Measurements from ENCODE around the gene TIGD4.

GRCh38 chr4:152824561-152824960, 45.0 kb upstream of the TIGD4 start:
- TF ChIP-seq, protein P1, sequence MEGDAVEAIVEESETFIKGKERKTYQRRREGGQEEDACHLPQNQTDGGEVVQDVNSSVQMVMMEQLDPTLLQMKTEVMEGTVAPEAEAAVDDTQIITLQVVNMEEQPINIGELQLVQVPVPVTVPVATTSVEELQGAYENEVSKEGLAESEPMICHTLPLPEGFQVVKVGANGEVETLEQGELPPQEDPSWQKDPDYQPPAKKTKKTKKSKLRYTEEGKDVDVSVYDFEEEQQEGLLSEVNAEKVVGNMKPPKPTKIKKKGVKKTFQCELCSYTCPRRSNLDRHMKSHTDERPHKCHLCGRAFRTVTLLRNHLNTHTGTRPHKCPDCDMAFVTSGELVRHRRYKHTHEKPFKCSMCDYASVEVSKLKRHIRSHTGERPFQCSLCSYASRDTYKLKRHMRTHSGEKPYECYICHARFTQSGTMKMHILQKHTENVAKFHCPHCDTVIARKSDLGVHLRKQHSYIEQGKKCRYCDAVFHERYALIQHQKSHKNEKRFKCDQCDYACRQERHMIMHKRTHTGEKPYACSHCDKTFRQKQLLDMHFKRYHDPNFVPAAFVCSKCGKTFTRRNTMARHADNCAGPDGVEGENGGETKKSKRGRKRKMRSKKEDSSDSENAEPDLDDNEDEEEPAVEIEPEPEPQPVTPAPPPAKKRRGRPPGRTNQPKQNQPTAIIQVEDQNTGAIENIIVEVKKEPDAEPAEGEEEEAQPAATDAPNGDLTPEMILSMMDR (IDR thresholded peaks at IDR 0.05): no peak
- TF ChIP-seq, protein P2, sequence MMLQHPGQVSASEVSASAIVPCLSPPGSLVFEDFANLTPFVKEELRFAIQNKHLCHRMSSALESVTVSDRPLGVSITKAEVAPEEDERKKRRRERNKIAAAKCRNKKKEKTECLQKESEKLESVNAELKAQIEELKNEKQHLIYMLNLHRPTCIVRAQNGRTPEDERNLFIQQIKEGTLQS (CRISPR knock-in tag; conservative IDR thresholded peaks at IDR 0.05): no peak
- TF ChIP-seq IRF1 (CRISPR knock-in tag; IDR thresholded peaks at IDR 0.05) (no peak), ESRRA (CRISPR knock-in tag; IDR thresholded peaks at IDR 0.05; ENCODE audit: borderline replicate concordance) (no peak), ATF2 (CRISPR knock-in tag; IDR thresholded peaks at IDR 0.05; ENCODE audit: borderline replicate concordance, low read depth) (no peak), ZMAT4 (CRISPR knock-in tag; IDR thresholded peaks at IDR 0.05) (no peak), CBFB (CRISPR knock-in tag; IDR thresholded peaks at IDR 0.05; ENCODE audit: low read depth) (no peak), ZNF671 (CRISPR knock-in tag; IDR thresholded peaks at IDR 0.05) (no peak), MLX (CRISPR knock-in tag; IDR thresholded peaks at IDR 0.05) (no peak)
- TF ChIP-seq, protein P3, sequence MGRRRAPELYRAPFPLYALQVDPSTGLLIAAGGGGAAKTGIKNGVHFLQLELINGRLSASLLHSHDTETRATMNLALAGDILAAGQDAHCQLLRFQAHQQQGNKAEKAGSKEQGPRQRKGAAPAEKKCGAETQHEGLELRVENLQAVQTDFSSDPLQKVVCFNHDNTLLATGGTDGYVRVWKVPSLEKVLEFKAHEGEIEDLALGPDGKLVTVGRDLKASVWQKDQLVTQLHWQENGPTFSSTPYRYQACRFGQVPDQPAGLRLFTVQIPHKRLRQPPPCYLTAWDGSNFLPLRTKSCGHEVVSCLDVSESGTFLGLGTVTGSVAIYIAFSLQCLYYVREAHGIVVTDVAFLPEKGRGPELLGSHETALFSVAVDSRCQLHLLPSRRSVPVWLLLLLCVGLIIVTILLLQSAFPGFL (CRISPR knock-in tag; IDR thresholded peaks at IDR 0.05; ENCODE audit: borderline replicate concordance): no peak
- TF ChIP-seq, protein P4, sequence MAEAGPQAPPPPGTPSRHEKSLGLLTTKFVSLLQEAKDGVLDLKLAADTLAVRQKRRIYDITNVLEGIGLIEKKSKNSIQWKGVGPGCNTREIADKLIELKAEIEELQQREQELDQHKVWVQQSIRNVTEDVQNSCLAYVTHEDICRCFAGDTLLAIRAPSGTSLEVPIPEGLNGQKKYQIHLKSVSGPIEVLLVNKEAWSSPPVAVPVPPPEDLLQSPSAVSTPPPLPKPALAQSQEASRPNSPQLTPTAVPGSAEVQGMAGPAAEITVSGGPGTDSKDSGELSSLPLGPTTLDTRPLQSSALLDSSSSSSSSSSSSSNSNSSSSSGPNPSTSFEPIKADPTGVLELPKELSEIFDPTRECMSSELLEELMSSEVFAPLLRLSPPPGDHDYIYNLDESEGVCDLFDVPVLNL (CRISPR knock-in tag; IDR thresholded peaks at IDR 0.05; ENCODE audit: borderline replicate concordance, low read depth): no peak
